Upper lobe of left lung (tissue), 4 donors: ENCODE data around the gene AZU1.

ENCODE experiments used
- POLR2A ChIP-seq, 4 donors: fragments of 450-650 bp; IDR thresholded peaks; one replicate each; pipeline ENCODE4 v1.5.1; 2016 to 2017; ENCODE audit warnings: antibody characterized with exemption in 4 of 4, mild to moderate bottlenecking in 2 of 4
- TF ChIP-seq, protein P1 (sequence below), 6 experiments: fragments of 450-650 bp in 4 of 6; fragments of 200-600 bp in 2 of 6; sonication (generic) in 2 of 6; IDR thresholded peaks; one replicate each; pipeline ENCODE4 v1.5.1; 2016 to 2019; ENCODE audit warnings: antibody characterized with exemption in 6 of 6

DNA sequence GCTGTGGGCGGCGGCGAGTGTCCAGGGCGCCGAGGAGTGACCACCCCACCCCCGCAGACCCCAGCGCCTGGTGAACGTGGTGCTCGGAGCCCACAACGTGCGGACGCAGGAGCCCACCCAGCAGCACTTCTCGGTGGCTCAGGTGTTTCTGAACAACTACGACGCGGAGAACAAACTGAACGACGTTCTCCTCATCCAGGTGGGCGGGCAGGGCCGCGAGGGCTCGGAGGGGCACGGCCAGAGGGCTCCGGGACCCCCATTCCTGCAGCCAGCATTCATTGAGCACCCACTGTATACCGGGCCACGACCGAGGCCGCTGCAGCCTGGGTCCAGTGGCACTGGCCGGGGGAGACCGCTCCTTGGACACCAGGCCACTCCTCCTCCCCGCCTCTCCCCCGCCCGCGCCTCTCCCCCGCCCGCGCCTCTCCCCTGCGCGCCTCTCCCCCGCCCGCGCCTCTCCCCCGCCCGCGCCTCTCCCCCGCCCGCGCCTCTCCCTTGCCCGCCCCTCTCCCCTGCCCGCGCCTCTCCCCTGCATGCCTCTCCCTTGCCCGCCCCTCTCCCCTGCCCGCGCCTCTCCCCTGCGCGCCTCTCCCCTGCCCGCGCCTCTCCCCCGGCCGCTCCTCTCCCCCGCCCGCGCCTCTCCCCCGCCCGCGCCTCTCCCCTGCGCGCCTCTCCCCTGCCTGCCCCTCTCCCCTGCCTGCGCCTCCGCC, 16.4 kb downstream of the AZU1 start:
- TF ChIP-seq, protein P1, sequence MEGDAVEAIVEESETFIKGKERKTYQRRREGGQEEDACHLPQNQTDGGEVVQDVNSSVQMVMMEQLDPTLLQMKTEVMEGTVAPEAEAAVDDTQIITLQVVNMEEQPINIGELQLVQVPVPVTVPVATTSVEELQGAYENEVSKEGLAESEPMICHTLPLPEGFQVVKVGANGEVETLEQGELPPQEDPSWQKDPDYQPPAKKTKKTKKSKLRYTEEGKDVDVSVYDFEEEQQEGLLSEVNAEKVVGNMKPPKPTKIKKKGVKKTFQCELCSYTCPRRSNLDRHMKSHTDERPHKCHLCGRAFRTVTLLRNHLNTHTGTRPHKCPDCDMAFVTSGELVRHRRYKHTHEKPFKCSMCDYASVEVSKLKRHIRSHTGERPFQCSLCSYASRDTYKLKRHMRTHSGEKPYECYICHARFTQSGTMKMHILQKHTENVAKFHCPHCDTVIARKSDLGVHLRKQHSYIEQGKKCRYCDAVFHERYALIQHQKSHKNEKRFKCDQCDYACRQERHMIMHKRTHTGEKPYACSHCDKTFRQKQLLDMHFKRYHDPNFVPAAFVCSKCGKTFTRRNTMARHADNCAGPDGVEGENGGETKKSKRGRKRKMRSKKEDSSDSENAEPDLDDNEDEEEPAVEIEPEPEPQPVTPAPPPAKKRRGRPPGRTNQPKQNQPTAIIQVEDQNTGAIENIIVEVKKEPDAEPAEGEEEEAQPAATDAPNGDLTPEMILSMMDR (IDR thresholded peaks at IDR 0.05) = no peak
- no peak for TF ChIP-seq POLR2A (IDR thresholded peaks at IDR 0.05)
